A549 (cell line): ENCODE measurements around the gene ACBD3.

Source experiments
- HDAC2 ChIP-seq: fragments of 200-600 bp; sonication (generic); IDR thresholded peaks from 2 replicates; pipeline ENCODE4 v1.6.1; 2016
- PBX3 ChIP-seq: IDR thresholded peaks from 2 replicates; pipeline ENCODE4 v1.6.1; 2012
- RNF2 ChIP-seq: fragments of 200-600 bp; sonication (generic); IDR thresholded peaks from 2 replicates; pipeline ENCODE4 v1.6.1; 2016; ENCODE audit warnings: low read depth, mild to moderate bottlenecking, antibody characterized with exemption, moderate library complexity, borderline replicate concordance

- TF ChIP-seq HDAC2 (no peak), PBX3 (no peak), RNF2 (no peak)
Measured at GRCh38 chr1:226204198-226204597, 17.7 kb upstream of the ACBD3 start.
